GM12865 (cell line): ENCODE measurements around the gene TMEM141.
"Not testable (repeated sequence)": the region's sequence is repeated elsewhere in the genome, so short reads cannot be mapped to it uniquely, and the experiment has no call there.

Source experiments
- DNase-seq: peaks from one replicate; pipeline ENCODE4 v3.0.0; 2010; ENCODE audit warnings: low read depth
- H3K4me3 ChIP-seq: 2 replicates; pipeline ENCODE4 v1.5.1; 2011; ENCODE audit warnings: mild to moderate bottlenecking, low read depth, low read length, control low read depth
- TF ChIP-seq, protein P1 (sequence below): IDR thresholded peaks from 2 replicates; pipeline ENCODE4 v1.5.1; 2011; ENCODE audit warnings: low read length, control low read depth, low read depth, inconsistent platforms; ENCODE audit not compliant: insufficient read depth; ENCODE audit errors: missing control alignments

TMEM141 gene

GRCh38 chr9:136786451-136786850 is 4.7 kb upstream of the TMEM141 start:
- TF ChIP-seq, protein P1, sequence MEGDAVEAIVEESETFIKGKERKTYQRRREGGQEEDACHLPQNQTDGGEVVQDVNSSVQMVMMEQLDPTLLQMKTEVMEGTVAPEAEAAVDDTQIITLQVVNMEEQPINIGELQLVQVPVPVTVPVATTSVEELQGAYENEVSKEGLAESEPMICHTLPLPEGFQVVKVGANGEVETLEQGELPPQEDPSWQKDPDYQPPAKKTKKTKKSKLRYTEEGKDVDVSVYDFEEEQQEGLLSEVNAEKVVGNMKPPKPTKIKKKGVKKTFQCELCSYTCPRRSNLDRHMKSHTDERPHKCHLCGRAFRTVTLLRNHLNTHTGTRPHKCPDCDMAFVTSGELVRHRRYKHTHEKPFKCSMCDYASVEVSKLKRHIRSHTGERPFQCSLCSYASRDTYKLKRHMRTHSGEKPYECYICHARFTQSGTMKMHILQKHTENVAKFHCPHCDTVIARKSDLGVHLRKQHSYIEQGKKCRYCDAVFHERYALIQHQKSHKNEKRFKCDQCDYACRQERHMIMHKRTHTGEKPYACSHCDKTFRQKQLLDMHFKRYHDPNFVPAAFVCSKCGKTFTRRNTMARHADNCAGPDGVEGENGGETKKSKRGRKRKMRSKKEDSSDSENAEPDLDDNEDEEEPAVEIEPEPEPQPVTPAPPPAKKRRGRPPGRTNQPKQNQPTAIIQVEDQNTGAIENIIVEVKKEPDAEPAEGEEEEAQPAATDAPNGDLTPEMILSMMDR = no peak
- no peak for DNase-seq
- no peak overlapping the region for H3K4me3 ChIP-seq

GRCh38 chr9:136786983-136787382 is 4.2 kb upstream of the TMEM141 start:
- not testable (repeated sequence) for H3K4me3 ChIP-seq, DNase-seq

DNA sequence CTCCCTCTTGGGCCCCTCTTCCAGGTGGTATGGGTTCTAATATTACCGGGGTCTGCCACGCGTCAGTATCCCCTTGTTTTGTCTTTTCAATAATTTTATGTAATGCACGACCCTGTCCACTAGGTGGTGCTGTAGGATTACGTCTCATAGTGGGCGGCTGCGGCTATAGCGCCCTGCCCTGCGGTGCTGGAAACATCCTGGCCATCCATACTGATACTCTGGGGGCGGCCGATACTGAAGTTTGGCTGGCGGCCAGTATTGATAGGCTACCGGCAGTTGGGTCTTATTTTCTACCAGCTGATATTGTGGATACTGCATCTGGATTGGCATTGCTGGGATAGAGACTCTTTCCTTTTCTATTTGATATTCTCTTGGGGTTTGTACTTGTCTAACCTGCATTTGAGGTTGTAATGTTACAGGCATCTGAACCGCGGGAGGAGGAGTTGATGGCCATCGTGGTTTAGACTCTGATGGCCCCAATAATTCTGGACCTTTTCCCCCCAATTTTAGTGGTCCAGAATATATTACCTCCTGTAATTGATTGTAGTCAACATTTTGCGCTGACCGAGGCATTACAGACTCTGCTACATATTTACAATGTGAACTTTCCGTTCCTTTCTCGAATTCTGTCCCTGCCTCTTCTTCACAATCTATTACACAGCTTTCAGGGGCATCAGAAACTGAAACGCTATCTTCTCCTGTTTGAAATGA is 3.3 kb upstream of the TMEM141 start:
- TF ChIP-seq, protein P1 = peak; percentile 77

GRCh38 chr9:136788644-136789522 is 2.3 kb upstream of the TMEM141 start:
- DNase-seq = not testable (repeated sequence)

More for the DNA sequence above, 3.3 kb upstream of the TMEM141 start:
- no peak overlapping the region for H3K4me3 ChIP-seq
- DNase-seq = peak; percentile 80

GRCh38 chr9:136789523-136789937 is 1.6 kb upstream of the TMEM141 start:
- H3K4me3 ChIP-seq = no peak overlapping the region
- TF ChIP-seq, protein P1 = no peak
- DNase-seq = no peak

More at GRCh38 chr9:136788644-136789522, 2.3 kb upstream of the TMEM141 start:
- not testable (repeated sequence) for H3K4me3 ChIP-seq

DNA sequence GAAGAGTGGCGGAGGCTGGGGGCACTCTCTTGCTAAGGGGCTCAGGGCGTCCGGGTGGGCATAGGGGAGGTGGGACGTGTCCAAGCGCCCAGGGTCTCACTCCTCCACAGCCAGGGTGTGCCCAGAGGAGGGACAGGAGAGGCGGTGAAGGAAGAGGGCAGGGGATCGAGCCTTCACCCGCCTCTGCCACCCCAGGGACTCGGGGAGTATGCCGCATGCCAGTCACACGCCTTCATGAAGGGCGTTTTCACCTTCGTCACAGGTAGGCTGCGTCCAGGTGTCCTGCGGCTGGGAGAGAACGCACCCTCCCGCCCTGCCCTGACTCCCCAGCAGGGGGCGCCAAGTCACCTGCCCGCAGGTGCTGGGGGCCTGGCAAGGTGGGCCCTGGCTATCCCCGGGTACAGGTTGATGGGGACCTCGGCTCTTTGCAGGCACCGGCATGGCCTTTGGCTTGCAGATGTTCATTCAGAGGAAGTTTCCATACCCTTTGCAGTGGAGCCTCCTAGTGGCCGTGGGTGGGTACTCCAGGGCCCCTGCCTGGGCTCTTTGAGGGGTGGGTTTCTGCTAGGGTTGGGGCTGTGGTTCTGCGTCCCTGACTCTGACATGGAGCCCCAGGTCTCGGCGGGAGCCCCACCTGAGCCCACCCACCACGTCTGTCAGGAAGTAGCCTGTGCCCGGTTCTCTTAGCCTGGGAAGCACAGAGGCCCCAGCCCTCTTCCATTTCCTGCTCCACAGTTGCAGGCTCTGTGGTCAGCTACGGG is 552 bp downstream of the TMEM141 start:
- TF ChIP-seq, protein P1 = peak; percentile 91
- peak overlapping the region; percentile 99 for H3K4me3 ChIP-seq
- DNase-seq = peak; percentile 71

GRCh38 chr9:136792321-136793085 is 1.4 kb downstream of the TMEM141 start:
- no peak overlapping the region for H3K4me3 ChIP-seq
- no peak for DNase-seq
- TF ChIP-seq, protein P1 = no peak
